Measurements from ENCODE around the gene RPS6KA2.
A peak's percentile ranks its signal among the peaks of the same experiment; 100 is the strongest.

RPS6KA2 gene

DNA sequence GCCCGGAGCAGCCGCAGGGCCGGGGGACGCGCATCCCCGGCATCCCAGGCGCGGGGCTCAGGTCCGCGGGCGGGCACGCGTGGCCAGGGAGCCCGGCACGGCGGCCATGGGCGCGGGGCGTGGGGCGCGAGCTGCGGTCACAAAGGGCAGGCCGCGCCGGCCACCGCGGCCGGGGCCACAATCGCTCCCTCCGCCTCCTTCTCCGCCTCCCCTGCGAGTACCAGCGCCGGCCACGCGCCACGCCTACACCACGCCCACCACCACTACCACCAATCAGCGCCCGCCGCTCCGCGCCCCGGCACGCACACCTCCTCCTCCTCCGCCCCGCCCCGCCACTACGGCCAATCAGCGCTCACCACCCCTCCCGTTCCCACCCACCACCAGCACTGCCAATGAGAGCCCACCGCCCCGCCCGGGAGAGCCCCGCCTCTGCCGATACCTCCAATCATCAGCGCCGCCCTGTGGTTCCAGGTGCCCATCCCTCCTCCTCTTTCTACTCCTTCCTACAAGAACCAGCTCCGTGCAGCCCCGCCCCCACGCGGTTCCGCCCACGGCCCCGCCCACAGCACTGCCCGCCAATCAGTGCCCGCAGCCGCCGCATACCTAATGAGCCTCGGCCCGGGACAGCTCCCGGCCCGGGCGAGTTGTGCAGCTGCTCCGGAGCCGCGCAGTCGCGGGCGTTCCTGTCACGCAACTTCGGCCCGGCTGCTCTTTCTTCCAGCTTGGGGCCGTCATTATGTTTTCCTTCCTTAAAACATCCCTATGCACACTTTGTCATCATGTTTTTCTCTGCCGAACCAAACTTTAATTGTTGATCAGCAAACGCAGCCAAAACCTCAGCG, at the start of gene RPS6KA2:
TSS of gene RPS6KA2 (minus strand) at position 219 of the 842 bp plus-strand sequence. CDS start 232 bp downstream, outside the sequence.
- peak; percentile 91 to 94 for ATAC-seq

DNA sequence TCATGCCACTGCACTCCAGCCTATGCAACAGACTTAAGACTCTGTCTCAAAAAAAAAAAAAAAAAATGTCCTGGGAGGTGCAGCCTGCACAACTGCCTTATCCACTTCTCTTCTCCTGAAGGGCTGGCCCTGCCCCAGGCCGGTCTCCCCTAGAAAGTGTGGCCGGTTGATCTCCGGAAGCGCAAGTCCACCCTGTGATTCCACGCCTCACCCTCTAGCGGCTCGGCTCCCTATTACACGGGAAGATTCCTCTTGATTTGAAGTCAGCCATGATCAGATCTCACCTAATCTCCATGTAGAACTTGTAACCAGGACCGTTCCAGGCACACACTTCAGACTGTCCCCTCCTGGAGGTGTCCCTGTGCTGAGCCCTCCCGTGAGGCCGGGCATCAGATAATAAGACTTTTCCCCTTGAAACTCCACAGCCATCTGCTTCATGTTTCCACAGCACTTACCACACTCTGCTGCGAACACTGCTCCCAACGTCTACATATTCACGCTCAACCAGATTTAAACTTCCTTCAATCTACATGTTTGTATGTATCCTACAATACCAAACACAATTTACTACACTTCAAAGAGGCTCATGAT, 49.3 kb upstream of the RPS6KA2 start:
- no peak for ATAC-seq

DNA sequence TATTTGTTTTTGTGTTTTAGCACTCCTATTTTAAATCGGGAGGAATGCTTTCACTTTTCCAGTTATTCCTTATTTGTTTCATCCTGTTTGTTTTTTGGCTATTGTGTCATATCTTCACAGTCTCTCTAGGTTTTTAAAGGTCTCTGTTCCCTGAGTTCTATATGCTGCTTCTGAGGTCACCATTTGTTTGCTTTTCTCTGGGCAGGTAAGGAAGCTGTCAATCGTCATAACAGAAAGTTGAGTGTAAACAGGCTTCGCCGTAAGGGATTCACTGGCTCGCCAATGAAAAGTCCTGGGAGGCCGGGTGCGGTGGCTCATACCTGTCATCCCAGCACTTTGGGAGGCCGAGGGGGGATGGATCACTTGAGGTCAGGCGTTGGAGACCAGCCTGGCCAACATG, 48.7 kb upstream of the RPS6KA2 start:
- no peak for ATAC-seq

DNA sequence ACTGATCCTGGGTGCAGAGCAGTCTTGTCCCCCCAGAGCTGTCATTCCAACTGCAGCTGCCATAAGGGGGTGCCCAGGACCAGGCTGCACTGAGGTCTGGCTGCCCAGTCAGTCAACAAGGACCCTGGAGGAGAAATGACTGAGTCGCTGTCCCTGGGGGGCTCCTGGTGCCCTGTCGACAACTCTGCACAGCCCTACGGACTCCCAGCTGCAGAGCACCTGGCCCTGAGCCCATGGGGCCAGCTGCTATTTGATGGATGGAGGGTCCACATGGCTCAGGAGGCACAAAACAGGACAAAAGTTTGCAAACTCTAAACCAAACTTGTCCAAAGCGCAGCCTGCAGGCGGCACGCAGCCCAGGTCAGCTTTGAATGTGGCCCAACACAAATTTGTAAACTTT, 46.3 kb upstream of the RPS6KA2 start:
- ATAC-seq = no peak

DNA sequence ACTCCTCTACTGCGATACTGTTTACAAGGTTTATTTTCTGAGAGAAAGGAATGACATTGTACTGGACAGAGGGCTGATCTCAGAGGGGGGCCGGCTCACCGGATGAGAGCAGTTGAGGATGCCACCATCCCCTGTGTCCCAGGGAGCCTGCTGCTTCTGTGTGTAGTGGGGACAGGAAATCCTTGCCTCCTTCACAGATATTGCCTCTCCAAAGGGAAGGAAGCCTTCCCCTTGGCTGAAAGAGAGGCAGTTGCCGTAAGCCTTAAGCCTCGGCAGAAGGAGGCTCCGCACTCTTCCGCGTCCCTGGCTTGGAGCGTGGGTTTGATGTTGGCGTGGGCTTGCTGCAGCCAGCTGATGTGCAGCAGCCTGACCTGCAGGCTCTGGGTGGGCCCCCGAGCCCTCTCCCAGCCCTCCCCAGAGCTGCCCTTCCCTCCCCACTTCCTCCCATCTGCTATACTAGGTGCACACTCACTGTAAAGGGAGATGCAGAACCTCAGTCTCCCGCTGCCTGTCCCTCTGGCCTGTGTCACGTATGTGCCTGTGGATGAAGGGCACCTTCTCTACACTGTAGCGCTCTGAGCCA, 45.7 kb upstream of the RPS6KA2 start:
- no peak for ATAC-seq

DNA sequence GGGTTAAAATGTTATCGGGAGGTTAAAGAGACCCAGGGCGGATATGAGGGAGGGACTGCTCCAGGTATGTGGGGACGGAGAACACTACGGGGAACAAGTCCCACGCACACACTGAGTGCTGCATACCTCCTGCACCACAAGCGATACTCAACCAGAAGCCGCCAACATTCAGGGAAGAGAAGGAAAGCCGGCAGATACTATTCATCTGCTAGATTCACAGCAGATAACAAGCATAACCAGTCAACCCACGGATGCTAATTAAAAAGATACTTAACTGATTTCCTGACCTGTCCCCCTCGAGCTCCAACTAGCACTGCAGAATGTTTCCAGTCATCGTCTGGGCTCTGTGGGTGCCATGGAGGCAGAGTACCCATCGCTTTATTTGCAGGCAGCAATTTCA, 45.1 kb upstream of the RPS6KA2 start:
- ATAC-seq = no peak

DNA sequence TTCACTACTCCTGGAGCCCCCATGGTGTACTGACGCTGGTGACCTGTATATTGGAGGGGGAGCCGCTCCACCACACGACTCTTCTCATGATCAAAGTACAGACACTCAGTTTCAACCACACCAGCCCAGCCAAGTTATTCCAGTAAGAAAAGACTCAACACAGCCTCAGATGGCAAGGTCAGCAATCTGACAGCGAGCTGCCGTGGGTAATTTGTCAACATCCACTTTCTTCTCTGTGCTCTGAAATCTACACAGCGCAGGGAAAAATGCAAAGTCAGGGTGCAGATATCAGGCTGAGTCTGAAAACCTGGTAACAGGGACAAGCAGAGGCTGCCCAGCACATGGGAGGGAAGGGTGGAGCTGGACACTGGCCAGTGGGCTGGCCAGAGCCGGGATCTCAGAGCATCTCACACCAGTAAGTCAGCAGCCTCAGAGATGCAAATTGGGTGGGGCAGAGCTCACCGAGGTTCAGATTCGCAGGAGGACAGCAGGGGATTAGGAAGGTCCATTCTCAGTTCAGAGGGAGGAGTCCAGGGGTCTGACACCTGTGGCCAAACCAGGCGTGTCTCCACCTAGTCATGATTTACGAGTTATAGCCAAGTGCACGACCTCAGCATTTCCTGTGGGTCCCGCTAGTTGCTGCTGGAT, 44.5 kb upstream of the RPS6KA2 start:
- no peak for ATAC-seq

DNA sequence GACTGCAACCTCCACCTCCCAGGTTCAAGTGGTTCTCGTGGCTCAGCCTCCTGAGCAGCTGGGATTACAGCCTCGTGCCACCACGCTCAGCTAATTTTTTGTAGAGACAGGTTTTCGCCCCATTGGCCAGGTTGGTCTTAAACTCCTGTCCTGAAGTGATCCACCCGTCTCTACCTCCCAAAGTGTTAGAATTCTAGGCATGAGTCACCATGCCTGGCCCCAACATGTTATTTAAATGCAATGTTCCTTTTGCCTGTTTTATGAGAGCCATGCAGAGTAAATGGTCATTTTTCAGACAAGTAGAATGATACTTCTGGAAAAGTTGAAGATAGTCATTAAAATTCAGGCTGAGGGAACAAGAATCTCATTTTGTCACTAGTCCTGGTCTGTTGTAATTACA, 43.8 kb upstream of the RPS6KA2 start:
- no peak for ATAC-seq

DNA sequence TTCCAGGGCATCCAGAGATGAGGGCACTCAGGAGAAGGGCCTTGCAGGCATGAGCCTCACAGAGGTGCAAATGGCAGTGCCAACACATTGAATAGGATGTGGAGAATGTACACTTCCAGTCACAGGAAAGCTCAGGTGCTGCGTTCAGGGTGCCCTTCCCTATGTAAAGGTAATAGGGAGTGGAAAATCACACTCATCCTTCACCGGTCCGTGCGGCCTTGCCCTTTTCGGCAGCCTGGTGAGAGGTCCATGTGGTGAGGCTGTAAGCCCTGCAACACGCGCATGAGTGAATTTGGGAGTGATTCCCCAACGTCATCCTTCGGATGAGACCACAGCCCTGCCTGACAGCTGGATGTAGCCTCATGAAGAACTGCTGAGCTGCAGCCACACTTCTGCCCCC, 43.0 kb upstream of the RPS6KA2 start:
- no peak for ATAC-seq

DNA sequence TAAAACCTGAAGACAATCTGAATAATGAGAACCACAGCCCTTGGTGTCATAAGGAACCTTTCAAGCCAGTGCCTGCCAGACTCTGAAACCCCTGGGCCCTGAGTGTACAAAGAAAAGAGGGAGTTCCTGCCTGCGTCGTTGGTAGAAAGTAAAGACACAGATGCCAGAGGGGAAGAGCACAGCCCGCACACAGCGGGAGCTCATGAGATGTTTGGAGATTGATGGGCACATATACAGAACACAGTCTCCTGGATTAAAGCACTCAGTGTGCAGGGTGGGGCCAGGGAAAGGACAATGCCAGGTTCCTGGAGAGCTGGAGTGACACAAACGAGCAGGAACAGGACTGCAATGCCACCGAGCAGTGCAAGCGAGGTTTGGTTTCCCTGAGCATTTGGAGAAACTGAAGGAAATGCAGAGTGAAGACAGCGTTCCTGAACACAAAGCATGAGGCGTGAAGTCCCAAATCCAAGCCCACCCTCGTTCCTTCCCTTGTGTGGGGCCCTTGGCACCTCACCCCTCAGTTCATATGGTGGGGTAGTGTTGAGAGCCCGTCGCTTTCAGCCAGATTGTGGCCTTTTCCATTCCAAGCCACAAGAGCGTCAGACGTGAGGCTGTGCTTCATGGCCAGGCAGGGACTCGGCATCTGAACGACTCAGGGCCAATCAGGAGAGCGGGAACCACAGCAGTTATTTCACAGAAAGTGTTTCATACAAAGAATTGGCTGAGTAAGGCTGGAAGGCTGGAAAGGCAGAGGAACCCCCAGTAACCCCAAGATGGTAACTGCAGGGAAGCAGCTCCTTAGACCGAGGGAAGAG, 41.0 kb upstream of the RPS6KA2 start:
- no peak for ATAC-seq

DNA sequence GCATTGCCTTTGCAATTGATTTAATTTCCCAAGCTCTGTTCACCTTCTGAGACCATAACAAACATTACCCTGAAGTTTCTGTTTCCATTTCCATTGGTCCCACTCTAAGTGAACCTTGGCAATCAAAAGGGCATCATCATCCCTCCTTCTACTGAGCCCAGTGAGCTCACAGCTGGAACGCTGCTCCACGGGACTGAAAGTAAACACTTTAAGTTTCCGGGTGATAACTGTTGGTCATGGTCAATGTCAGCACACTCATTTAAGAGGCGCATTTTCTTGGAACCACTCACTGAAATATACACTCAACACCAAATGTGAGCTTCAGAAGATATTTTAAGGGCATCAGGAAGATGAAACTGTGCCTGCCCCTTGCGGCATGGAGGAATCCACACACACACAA, 37.1 kb upstream of the RPS6KA2 start:
- ATAC-seq = no peak

DNA sequence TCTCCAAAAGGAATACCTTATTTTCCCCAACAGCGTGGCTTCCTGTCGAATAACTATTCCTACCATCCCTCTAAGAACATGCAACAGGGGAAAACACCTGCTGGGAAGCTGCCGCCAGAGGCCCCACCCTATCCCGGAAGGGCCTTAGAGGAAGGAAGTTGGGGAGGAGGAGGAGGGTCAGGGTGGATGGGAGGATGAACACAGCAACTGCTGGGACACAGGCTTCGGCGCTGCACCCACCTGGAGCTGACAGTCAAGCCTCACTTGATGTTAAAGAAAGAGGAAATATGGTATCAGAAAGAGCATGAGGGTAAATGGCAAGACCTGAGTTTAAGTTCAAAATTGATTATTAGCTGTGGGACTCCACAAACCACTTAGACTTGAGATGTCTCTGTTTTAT, 36.5 kb upstream of the RPS6KA2 start:
- no peak for ATAC-seq

DNA sequence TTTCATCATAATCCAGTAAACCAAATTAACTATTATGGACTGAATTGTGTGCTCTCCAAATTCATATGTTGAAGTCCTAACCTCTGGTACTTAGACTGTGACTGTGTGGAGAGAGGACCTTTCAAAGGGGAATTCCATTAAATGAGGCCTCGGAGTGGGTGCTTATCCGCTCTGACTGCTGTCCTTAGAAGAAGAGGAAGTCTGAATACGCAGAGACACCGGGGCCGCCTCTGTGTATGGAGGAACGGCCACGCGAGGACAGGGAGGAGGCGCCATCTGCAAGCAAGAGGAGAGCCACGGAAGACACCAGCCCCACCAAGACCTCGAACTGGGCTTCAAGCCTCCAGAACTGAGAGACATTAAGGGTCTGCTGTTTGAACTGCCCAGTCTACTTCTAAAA, 35.6 kb upstream of the RPS6KA2 start:
- no peak for ATAC-seq

DNA sequence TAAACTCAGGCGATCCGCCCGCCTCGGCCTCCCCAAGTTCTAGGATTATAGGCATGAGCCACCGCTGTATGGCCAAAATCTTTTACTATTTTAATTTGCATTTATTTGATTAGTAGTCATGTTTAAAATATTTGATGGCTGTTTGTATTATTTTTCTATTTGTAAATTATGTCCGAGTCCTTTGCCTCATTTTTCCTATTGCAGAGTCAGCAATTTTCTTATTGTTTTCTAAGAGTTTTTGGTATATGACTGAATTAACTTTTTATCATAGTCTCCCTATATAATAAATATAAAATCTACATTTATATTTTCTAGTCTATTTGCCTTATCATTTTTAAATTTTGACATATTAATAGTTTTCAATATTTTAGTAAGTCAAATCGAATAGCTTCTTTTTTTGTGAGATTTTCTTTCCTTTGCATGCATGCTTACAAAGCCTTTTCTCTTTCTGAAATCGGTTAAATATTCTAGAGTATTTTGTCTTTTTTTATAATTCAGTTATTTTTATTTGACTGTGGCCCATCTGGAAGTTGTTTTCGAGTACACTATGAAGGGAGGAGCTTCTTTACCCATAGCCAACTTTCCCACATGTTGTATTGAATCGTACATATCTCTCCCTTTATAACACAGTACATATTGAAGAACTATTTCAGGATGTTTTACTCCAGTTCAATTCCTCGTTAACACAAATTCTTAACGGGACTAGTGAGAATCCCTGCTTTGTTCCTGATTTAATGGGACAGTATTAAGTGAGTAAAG, 34.5 kb upstream of the RPS6KA2 start:
- no peak for ATAC-seq

DNA sequence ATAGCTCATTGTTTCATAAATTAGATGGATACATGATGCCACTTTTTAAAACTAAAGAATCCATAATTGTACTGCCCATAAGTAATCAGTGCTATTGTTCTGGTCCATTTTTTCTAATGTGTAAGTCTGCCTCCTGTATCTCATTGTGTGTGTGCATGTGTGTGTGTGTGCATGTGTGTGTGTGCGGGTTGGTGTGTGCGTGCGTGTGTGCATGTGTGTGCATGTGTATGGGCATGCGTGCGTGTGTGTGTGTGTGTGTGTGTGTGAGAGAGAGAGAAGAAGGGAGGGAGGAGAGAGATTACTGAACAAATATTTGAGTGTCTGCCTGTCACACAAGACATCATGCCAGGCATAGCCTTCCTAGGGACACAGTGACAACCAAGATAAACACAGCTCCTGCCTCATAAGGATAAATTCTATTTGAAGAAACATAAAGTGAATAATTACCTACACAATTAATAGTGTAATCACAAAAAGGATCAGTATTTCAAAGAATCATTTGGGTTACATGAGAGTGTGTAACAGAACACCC, 33.2 kb upstream of the RPS6KA2 start:
- no peak for ATAC-seq

DNA sequence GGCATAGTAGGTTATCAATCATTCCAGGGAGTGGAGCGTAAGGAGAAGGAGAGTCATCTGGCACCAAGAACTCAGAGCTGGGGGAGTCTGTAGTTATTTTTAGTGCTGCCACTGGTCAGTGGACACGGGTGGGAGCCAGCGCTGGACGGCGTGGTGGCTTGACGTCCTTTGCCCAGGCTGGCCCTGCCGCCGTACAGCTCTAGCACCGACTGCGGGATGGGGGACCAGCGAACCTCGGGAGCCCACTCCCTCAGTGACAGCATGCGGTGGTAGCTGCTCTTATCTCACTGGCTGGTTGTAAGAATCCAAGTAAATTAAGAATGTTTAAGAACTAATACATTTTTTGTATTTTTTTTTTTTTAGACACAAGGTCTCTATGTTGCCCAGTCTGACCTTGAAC, 32.5 kb upstream of the RPS6KA2 start:
- ATAC-seq = no peak

DNA sequence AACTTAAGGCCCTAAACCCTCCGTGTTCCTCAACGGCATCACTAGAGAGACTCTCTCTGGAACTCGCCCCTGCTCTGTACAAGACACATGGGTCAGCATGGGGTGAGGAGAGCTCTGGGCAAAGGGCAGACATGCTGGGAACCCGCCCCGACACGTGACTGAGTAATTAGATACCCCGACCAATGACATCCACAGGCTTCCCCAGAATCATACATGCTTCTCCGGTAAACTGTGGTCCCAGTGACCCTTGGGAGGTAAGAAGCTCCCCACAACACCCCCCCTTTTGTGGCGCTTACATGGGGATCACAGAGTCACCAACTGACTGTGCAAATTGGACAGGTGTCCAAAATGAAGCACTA, 31.7 kb upstream of the RPS6KA2 start:
- no peak for ATAC-seq

DNA sequence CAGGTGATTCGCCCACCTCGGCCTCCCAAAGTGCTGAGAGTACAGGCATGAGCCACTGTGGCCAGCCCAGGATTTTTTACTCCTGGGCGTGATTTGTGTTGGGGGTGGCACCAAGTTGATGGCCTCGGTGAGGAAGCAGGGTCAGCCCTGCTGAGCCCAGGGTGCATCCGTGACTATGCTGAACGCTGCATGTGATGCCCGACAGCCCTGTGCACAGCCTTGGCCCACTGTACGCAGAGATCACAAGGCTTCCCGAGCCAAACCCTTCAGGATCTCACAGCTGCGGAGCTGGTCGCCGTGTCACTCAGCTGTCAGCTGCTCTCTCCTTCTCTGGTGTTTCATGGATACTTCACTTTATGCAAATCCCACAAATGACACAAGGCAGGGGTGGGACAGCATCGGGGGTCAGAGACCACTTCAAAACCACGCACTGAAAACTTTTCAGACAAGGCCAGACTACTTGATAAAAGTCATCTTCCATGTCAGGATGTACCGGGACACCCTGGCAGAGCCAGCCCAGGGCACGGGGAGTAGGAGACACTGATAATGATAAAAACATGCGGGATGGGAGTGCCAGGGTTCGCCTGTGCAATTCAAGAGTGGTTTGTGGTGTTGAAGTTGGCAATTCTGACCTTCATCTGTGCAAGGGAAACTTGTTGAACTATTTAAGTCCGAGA, 31.2 kb upstream of the RPS6KA2 start:
- ATAC-seq = no peak

DNA sequence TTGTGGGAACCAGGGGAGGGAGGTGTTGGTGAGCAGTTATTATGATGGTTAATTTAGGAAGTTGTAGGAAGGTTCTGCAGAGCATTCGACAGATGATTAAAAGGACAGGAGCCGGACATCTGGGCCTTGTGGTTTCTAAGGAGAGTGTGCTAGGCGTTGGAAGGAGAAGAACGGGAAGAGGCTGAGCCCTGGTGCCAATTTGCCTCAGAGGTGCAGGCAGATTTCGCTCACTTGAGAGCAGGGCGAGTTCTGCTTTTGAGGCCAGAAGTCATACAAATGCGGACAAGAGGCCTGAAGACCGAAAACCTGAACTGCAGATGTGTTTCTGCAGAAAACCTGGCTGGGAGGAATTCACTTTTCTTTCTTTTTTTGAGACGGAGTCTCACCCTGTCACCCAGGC, 30.5 kb upstream of the RPS6KA2 start:
- no peak for ATAC-seq

DNA sequence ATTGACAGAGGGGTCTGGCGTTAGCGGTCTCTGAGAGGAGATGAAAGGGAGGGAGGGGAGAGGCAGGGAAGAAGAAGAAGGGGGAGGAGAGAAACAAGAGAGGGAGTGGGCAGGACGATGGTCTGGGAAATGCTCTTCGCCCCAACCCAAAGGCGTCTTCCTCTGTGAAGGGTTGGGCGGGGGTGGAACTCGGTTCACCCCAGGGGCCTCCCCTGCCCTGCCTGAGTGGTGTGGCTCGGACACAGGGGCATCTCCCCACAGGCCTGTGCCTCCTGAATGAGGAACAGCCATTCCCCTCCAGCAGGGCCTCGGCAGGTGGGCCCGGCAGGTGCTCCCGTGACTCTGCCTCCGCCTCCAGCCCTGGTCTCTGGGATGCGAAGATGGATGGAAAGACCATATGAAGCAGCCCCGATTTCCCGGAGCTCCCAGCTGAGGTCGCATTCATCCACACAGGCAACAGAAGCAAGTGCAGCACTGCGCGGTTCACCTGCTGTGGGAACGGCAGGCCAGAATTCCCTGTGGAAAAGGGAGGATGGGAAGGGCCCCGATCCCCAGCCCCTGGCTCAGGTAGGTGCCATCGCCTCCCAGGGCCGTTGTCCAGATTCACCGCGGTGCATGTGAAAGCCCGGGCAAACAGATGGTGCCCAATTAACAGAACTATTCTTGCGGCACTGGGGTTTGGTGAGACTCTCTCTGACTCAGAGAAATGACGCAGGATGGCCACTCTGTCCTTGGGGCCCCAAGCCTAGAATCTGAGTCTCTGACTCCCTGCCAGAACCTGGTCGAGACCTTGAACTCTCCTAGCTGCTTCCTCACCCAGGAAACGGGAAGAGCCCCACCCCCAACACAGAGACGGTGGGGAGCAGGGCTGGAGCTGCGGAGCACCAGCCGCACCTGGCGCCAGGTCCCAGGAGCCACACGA, 29.4 kb upstream of the RPS6KA2 start:
- ATAC-seq = no peak

All from activated CD4-positive, CD25-positive, alpha-beta regulatory T cell treated with anti-CD3 and anti-CD28 coated beads, Interleukin-2, amount 50 U/mL, for 24 hours (primary cell).